Stimulated activated CD8-positive, alpha-beta memory T cell treated with anti-CD3 and anti-CD28 coated beads, Interleukin-4, amount 100 ng/mL, for 48 hours (primary cell): Measurements from ENCODE around the gene TIE1.

ENCODE experiments used
- DNase-seq: peaks from one replicate; pipeline ENCODE4 v3.0.0-alpha.2; 2020

TIE1 gene

DNA sequence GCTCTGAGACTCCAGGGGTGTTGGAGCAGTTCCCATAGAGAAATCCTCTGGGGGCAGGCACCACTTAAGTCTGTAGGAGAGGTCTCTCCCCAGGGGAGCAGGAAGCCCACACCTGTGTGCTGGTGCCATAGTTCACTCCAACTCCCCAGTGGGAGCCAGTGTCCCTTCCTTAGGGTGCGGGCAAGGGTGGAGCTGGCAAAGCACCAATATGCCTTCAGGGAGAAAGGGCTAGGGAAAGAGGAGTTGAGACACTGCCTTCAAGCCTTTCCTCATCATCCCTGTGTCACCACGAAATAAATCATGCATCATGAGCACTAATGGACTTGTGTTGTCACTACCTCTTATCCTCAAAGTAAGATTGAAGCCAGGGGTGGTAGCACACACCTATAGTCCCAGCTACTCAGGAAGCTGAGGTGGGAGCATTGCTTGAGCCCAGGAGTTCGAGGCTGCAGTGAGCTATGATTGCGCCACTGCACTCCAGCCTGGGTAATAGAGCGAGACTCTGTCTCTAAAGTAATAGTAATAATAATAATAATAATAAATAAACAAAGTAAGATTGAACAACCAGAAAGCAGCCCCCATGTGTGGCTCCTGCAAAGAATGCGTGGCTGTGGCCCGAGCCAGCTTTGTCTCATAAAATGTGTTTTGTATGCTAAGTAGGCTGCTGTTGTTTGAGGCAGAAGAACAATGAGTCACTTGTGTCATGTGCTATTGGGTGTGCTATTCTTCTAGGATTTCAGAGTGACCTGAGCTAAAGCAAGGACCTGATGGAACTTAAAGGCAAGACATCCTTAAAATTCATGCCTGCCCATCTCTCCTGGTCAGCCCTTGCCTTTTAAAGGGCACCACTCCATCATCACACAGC lies 6.7 kb upstream of the TIE1 start:
- no peak for DNase-seq

DNA sequence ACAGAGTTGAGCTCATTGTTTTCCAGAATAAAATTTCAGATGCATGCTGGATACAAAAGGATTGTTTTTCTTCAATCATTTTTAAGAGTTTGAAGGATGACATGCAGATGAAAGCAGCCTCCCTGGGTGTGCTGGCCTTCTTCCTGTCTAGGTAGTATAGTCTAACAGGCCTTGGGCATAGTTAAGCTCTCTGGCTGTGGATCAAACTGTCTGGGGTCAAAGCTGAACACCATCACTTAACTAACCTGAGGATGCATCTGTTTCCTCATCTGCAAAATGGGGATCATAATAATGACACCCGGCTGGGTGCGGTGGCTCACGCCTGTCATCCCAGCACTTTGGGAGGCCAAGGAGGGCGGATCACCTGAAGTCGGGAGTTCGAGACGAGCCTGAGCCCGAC lies 6.0 kb upstream of the TIE1 start:
- DNase-seq = no peak

DNA sequence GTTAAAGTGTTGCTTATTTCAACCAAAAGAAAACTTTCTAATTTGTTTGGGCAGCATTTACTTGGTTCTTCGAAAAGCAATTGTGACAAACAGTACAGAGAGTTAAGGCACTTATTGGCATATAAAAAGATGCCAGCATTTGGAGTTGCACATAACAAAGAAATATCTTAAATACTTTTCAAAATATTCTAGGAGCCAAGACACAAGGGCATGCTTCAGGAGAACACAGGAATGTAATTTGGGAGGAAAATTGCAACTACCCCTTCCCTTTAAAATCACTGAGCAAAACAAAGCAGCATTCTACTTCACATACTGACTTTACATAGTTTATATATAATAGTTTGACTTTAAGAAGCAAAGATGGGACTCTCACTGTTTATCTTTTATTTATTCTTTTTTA lies 4.6 kb upstream of the TIE1 start:
- no peak for DNase-seq

DNA sequence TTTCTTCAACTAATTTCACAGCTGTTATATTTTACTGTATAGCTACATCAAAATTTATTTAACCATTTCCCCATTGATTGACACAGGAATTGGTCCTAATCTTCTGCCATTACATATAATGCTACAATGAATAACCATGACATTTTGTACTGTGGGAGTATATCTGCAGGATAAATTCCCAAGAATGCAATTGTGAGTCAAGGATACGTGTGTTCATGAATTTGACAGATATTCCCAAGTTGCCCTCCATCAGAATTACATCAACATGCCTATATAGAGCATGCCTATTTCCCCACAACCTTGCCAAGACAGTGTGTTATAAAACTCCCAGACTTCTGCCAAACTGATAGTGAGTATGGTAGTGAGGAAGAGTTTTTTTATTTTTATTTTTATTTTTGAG lies 2.7 kb upstream of the TIE1 start:
- no peak for DNase-seq

DNA sequence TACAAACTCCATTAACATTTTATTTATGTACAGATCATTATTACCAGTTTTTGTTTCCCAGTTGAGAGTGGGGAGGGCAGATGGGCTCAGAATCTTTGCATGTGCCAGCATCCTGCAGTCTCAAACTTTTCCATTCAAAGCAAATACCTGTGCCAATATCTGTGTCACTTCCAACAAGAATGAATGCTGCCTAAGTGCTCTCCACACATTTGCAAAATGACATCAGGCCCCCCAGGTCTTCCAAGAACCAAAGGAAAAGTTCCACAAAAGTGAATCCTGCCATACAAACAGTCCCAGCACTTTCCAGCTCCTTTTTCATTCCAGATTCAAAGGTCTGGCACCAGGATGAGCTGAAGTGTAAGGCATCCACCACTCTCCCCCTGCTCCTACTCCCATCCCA lies 1.7 kb upstream of the TIE1 start:
- DNase-seq = no peak

DNA sequence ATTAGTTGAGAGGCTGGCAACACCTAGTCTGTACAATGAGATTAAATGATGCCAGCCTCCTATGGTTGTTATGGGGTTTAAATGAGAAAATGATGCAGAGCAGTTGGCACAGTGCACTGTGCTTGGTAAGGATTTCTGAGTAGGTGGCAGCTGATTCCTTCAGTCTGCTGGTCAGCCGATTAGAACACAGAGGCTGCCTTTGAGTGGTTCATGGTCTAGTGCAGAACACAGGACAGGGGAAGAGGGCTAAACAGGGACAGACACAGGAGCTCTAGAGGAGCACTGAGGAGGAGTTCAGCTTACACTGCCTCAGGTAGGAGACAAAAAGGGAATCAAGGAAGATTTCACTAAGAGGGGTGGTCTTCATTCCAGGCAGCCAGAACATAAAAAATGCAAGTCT lies 1.4 kb downstream of the TIE1 start:
- DNase-seq = no peak

DNA sequence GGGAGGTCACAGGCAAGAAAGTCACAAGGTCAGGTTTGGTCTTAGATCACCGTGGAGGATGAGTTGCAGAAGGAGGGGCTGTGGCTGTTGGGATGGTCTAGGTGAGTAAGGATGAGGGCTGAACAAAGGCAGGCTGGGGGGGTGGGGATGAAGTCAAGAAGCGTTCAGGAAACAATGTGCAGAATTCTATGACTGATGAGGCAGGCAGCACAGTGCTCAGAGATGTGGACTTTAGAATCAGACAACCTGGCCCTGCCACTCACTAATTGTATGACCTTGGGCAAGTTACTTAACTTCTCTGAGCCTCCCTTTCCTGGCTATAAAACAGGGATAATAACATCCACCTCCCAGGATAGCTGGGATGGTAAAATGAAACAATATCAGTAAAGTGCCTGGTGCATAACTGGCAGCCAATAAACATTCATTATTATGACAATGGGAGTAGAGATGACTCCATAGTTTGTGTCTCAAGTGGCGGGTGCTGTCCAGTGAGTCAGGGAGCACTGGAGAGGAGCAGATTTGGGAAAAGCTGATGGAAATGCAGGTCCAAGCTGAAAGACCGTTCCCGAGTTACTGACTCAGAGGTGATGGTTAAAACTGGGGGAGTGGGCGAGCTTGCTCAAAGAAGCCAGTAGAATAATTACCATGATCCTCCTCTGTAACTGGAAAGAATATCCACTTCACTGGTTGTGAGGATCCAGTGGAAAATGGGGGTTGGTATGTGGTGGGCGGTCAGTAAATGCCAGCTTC lies 2.1 kb downstream of the TIE1 start:
- no peak for DNase-seq

DNA sequence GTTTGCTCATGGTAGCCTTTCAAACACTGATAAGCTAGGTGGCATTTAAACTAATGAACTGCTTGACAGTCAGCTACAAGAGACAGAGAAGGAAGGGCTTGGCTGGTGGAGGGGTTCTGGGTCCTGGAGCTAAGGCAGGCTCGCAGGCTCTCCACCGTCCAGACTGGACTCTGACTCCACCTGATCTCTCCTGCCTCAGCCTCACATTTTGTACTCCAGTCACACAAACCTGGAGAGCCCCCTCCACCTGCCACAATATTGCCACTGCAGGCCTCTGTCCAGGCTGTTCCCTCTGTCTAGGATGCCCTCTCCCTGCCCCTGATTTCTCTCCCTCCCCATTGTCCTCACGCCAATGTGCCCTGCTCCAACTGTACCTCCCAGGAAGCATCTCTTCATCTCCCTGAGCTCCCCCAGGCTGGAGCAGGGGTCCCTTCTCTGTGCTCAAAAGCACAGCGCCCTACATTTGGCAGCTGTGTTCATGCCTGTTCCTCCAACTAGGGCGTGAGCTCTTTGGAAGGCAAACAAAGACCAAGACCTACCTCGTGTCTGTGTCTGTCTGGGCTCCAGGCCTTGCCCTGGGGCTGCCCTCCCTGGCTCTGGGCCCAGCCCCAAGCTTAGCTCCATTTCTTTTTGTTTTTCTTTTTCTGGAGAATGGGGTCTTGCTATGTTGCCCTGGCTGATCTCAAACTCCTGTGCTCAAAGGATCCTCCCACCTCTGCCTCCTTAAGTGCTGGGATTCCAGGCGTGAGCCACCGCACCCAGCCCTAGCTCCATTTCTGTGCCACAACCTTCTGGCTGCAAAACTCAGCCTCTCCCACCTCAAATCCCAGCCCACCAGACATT lies 2.9 kb downstream of the TIE1 start:
- DNase-seq = no peak

DNA sequence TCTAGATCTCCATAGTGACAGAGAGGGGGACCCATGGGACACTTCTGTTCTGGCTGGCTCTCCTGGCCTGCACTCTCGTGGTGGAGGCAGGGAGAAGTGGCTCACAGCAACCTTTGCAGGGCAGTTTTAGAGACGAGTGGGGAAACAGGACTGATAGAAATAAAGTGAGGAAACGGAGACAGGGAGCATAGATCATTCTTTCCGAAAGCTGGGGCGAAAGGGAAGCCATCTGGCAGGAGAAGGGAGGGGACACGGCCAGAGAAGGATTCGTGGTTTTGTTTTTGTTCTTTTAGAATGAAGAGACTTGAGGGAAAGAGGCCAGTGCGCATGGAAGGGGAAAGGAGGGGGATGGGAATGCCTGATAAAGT lies 3.5 kb downstream of the TIE1 start:
- no peak for DNase-seq

DNA sequence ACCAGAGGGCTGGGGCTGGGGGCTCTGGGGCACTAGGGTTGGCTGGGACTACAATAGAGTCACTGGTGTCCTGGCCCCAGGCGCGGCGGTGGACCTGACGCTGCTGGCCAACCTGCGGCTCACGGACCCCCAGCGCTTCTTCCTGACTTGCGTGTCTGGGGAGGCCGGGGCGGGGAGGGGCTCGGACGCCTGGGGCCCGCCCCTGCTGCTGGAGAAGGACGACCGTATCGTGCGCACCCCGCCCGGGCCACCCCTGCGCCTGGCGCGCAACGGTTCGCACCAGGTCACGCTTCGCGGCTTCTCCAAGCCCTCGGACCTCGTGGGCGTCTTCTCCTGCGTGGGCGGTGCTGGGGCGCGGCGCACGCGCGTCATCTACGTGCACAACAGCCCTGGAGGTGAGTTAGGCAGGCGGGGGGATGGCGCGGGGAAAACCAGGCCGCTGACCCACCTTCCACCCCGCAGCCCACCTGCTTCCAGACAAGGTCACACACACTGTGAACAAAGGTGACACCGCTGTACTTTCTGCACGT lies 4.1 kb downstream of the TIE1 start:
- no peak for DNase-seq

DNA sequence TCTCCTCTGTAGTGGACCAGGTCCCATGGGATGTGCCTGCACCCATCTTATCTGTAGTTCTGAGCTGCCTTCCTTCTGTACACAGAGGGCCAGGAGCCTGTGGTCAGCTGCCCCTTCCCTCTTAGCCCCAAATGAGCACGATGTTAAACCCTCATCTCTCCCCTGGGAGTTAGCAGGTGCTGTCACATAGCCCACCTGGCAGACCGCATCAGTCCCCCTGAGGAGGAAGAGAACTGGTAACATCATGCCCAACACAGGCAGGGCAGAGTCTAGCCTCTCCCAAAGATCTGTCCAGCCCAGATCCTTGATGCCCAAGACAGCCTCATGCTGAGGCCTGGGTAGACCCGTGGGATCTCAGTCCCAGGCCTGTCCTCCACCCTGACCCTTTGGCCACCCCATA lies 4.7 kb downstream of the TIE1 start:
- no peak for DNase-seq

DNA sequence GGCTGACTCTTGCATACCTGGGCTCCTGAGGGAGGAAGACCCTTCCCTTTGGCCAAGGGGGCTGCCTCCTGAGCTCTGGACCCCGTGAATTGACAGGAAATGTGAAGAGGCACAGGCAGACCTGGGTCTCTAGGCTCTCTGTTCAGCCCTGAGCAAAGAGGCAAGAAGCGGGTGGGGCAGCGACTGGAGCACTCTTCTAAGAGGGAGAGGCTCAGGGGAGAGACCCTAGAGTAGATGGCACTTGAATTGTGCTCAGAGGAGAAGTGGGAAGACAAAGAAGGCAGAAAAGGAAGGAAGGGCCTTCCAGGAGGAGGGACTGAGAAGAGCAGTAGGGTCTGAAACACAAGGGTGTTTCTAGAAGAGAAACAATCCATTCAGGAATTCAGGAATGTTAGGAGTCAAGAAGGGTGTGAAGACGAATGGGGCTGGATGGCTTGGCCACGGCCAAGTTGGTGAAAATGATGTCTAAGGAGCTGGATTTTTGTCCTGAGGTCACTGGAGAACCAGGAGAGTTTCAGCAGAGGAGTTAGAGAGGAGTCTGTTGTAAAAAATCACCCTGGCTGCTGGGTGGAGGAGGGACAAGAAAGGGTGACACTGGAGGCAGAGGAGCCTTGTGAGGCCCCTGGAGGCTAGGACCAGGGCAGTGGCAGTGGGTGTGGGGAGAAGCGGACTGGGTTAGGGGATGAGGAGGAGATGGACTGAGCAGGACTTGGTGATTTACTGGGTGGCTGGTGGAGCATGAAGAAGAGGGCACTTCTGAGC lies 5.3 kb downstream of the TIE1 start:
- no peak for DNase-seq

DNA sequence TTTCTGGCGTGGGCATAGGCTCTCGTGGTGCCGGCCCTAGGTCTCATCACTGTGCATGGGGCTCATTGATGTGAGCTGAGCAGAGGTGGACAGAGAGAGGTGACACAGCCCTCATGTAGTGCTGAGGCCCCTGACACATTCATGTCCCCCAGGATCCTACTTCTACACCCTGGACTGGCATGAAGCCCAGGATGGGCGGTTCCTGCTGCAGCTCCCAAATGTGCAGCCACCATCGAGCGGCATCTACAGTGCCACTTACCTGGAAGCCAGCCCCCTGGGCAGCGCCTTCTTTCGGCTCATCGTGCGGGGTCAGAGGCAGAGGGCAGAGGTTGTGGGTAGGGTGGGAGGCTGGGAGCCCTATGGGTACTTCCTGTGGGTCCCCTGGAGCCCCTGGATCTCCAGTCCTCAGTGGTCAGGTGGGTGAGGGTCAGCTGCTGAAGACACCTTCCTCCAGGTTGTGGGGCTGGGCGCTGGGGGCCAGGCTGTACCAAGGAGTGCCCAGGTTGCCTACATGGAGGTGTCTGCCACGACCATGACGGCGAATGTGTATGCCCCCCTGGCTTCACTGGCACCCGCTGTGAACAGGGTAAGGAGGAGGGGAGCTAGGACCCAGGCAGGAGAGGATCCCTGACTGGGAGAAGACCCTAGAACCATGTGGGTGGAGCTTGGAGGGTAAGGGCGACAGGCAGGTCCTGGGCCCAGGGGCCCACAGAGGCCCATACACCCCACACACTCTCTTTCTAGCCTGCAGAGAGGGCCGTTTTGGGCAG lies 6.1 kb downstream of the TIE1 start:
- no peak for DNase-seq

DNA sequence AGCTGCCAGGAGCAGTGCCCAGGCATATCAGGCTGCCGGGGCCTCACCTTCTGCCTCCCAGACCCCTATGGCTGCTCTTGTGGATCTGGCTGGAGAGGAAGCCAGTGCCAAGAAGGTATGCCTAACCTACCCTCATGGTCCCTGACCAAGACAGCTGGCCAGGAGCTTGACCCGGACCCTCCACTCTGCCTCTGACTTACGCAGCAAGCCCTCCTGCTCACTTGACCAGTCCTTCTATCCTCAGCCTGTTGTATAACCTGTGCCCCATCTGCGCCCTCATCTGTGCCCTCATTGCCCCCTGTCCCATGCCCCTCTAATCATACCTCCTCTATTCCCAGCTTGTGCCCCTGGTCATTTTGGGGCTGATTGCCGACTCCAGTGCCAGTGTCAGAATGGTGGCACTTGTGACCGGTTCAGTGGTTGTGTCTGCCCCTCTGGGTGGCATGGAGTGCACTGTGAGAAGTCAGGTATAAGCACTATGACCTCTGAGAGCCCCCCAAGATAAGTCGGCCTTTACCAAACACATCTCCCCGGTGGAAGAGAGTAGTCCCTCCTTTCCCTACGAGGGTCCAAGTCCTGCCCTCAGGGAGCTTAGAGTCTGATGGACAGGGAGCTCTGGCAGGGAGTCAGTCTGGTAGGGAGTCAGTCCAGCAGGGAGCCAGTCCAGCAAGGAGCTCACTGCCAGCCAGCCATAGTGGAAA lies 6.8 kb downstream of the TIE1 start:
- DNase-seq = no peak

DNA sequence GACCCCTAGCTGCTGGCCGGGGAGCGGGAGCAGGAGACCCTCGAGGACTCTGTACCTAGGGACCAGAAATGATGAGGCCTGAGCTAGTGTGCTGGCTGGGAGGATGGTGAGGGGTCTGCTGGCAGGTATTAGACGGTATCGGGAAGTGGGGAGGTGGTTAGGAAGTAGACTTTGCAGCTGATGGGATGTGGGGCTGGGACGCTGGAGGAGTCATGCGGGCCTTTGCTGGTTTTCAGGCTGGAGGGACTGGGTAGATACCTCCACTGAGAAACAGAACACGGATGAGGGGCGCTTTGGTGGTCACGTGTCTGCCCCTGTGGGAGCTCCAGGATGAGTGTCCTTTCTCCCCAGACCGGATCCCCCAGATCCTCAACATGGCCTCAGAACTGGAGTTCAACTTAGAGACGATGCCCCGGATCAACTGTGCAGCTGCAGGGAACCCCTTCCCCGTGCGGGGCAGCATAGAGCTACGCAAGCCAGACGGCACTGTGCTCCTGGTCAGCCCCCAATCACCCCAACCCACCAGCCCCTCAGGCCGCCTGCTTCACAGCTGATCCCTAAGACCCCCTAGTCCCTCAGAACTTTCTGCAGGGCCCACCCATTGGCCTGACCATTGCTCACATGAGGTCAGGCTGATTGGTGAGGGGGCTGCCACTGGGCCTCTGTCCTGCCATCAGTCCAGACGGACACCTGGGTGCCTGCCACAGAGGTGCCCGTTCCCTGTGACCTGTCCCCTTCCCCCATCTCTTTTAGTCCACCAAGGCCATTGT lies 8.0 kb downstream of the TIE1 start:
- no peak for DNase-seq

DNA sequence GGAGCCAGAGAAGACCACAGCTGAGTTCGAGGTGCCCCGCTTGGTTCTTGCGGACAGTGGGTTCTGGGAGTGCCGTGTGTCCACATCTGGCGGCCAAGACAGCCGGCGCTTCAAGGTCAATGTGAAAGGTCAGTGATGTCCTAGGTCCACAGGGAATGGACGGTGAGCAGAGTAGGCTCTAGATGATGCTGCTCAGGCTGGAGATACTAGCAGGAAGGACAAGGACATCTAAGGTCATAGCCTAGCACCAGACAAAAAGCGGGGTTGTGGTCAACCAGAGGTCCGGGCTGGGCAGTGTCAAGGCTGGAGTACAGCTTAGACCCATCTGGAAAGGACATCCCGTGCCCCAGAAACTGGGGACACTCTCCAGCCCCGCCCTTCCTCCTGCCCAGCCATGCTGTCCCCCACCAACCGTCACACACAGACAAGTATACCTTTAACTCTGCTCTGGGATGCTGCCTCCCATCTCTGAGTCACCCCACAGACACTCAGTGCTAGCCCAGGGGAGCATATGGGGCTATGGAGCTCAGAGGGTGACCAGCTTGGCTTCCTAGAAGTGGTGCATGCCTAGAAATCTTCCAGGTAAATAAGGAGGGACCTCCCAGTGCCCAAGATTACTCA lies 8.7 kb downstream of the TIE1 start:
- no peak for DNase-seq

DNA sequence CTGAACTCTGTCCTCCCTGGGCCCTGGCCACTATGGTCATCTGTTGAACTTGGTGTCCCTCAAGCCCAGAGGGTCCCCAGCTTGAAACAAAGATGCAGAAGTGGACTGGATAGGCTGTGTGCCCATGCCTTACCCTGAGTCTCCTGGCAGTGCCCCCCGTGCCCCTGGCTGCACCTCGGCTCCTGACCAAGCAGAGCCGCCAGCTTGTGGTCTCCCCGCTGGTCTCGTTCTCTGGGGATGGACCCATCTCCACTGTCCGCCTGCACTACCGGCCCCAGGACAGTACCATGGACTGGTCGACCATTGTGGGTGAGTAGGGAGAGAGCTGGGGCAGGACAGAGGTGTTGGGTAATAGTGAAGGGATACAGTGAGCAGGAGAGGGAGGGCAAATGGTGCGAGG lies 10.7 kb downstream of the TIE1 start:
- no peak for DNase-seq

DNA sequence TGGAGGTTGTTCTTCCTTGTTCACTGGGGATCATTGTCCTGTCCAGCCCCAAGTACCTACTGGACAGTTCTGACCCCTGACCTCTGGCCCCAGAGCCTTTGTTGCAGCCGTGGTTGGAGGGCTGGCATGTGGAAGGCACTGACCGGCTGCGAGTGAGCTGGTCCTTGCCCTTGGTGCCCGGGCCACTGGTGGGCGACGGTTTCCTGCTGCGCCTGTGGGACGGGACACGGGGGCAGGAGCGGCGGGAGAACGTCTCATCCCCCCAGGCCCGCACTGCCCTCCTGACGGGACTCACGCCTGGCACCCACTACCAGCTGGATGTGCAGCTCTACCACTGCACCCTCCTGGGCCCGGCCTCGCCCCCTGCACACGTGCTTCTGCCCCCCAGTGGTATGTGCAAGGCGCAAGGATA lies 11.4 kb downstream of the TIE1 start:
- no peak for DNase-seq

DNA sequence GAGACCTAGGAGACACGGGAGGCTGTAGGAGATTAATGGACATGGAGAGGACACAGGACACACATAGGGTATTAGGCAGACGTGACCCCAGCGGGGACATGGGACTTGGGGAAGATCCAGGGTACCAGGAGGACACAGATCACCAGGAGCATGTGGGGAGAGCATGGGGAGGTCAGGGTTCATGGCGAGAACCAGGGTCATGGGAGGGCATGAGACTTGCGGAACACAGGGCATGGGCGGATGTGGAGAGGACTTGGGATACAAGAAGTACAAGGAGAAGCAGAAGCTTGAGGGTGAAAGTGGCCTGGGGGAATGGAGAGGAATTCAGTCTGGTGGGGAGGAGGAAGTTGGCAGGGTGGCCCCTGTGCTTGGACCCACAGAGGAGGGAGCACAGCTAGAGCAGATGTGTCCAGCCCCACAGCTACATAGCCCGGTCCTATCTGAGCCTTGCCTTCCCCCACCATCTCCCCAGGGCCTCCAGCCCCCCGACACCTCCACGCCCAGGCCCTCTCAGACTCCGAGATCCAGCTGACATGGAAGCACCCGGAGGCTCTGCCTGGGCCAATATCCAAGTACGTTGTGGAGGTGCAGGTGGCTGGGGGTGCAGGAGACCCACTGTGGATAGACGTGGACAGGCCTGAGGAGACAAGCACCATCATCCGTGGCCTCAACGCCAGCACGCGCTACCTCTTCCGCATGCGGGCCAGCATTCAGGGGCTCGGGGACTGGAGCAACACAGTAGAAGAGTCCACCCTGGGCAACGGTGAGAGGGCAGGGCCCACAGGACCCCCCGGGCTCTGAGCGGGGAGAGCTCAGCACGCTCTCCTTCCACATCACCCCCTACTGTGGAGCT lies 12.1 kb downstream of the TIE1 start:
- no peak for DNase-seq
